HL-60 (cell line): ENCODE measurements around the gene DCDC1.

Source experiments
- CTCF ChIP-seq: IDR thresholded peaks from one replicate; pipeline ENCODE4 v1.5.1; 2011; ENCODE audit warnings: low read length, control low read depth, inconsistent platforms; ENCODE audit not compliant: insufficient read depth
- POLR2AphosphoS5 ChIP-seq: IDR thresholded peaks from 2 replicates; pipeline ENCODE4 v1.6.1; 2012; ENCODE audit warnings: low read depth
- SPI1 ChIP-seq: IDR thresholded peaks from 2 replicates; pipeline ENCODE4 v1.6.1; 2012; ENCODE audit warnings: low read depth, mild to moderate bottlenecking, borderline replicate concordance

GRCh38 chr11:31243706-31244105, 125.8 kb downstream of the DCDC1 start:
- TF ChIP-seq POLR2AphosphoS5: no peak
- no peak for TF ChIP-seq SPI1
- no peak for TF ChIP-seq CTCF
